ENCODE data around the gene SERPINA9.
"Not testable (repeated sequence)": the region's sequence is repeated elsewhere in the genome, so short reads cannot be mapped to it uniquely, and the experiment has no call there.

Gene SERPINA9

DNA sequence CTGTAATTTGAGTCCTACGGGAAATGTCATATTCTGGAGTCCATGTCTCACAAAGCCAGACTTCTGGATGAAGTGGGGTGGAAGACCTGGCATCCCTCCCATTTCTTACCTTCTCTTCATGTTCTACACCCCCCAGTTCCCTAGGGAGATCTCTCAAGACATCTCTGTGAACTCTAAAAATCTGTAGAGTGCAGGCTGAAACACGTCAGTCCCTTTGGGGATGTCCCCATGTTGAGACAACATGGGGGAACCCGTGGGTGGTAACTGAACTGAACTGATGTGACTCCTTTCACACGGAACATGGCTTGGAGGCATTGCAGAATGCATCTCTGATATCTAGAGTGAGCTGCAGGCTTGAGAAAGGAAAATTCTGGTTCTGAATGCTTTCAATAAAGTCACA lies 18.1 kb upstream of the SERPINA9 start:
- in situ Hi-C loops (cut with HindIII; ENCODE audit: low pct_ligation_motif_present, low pct_unique_long_range_greater_than_20kb, low sequenced_read_pairs) = no loop called here
- no peak for DNase-seq

- DNase-seq = no peak
- in situ Hi-C loops (cut with HindIII; ENCODE audit: low pct_ligation_motif_present, low pct_unique_long_range_greater_than_20kb, low sequenced_read_pairs) = no loop called here
Measured at GRCh38 chr14:94491511-94491910, 15.5 kb upstream of the SERPINA9 start.

GRCh38 chr14:94489336-94489735 lies 13.3 kb upstream of the SERPINA9 start:
- DNase-seq = no peak
- in situ Hi-C loops (cut with HindIII; ENCODE audit: low pct_ligation_motif_present, low pct_unique_long_range_greater_than_20kb, low sequenced_read_pairs) = no loop called here

DNA sequence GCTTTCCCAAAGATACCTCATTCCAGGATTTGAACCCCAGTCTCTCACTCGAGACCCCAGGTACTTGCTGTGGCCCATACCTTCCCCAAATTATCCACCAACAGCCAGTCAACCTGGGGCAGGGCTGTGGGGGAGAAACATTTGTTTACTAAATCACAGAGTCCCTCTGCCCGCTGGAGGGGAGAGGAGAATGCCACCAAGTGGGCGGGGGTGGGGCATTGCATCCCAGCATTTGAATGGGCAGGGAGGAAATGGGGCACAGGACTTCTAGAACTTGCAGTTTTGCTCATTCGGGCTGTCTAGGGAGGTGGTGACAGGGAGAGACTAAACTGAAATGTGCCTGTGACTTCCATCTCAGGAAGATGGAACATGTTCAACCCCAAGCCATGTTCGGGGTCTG lies 10.9 kb upstream of the SERPINA9 start:
- in situ Hi-C loops (cut with HindIII; ENCODE audit: low pct_ligation_motif_present, low pct_unique_long_range_greater_than_20kb, low sequenced_read_pairs) = no loop called here
- DNase-seq = no peak

DNA sequence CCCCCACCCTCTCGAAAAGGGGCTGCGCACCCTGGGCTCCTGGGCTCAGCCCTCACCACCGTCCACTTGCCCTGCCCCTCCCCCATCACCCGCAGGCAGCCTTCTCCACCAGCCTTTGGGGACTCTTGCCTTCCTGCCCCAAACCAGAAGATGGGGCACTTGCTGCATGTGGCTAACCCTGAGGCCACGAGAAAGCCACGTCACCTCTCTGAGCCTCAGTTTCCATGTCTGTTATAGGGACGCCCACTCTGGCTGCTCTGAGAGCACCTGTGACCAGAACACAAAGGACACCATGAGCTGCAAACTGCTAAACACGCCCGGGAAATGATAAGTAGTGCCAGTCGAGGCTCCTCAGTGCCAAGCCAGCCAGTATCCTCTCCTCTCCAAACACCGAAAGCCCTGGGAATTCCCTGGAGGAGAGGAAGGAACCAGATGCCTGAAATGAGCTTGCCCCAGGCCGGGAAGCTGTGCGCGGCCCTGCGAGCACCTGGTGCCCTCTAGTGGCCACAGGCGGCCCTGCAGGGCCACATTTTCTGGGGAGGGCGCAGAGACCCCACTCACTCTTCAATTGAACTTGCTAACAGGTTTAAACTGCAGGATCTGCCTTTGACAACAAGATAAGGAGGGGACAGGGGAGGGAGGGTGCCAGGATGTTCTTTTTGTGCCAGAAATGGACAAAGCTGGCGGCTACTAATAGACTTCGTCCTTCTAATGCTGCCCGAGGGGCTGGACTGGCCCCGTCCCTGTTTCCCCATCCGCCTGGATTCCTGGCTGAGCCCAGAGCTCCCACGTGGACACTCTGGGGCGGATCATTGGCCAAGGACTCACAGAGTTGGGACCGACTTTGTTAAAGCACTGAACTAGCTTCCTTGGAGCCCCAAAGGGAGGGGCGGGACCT lies 10.2 kb upstream of the SERPINA9 start:
- in situ Hi-C loops (cut with HindIII; ENCODE audit: low pct_ligation_motif_present, low pct_unique_long_range_greater_than_20kb, low sequenced_read_pairs) = no loop called here
- DNase-seq = peak; percentile 44

DNA sequence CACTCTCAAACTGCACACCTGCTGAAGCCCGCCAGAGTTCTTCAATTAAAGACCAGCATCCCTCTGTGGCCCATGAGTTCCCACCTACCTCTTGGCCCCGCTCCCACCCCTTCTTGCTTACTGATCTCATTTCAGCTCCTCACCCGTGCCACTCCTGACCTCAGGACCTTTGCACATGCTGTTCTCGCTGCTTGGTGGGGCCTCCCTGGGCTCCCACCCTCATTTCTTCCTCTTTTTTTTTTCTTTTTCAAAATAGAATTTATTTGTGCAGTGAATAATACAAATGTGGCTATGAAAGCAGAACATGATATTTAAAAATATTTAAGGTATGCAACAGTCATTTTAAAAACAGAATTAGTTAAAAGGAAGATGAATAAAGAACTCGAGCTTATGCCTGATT lies 8.5 kb upstream of the SERPINA9 start:
- in situ Hi-C loops (cut with HindIII; ENCODE audit: low pct_ligation_motif_present, low pct_unique_long_range_greater_than_20kb, low sequenced_read_pairs) = no loop called here

DNA sequence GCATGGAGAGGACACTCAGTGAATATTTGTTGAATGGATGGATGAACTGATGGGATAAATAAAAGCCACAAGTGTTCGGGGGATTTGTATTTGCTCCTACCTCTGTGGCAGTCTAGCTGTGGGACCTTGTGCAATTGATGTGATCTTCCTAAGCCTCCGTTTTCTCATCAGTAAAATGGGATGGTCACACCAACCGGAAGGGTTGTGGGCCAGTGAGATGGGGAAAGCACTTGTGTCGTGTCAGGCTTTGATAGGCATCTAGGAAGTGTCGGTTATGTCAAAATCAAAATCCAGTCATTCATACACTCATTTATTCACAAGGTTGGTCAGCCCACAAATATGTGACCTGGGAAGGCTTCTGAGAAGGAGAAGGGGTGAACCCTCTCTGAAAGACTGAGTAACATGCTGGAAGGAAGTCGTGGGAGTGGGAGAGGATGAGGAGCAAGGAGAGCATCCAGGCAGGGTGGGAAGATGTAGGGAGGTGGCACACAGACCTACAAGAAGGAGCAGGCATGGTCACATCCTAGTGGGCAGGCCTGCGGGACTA lies 7.8 kb upstream of the SERPINA9 start:
- no peak for DNase-seq
- in situ Hi-C loops (cut with HindIII; ENCODE audit: low pct_ligation_motif_present, low pct_unique_long_range_greater_than_20kb, low sequenced_read_pairs) = no loop called here

More for the DNA sequence above, 8.5 kb upstream of the SERPINA9 start:
- no peak for DNase-seq

- in situ Hi-C loops (cut with HindIII; ENCODE audit: low pct_ligation_motif_present, low pct_unique_long_range_greater_than_20kb, low sequenced_read_pairs) = no loop called here
- DNase-seq = no peak
Measured at GRCh38 chr14:94483071-94483451, 7.1 kb upstream of the SERPINA9 start.

GRCh38 chr14:94482132-94483070 lies 6.4 kb upstream of the SERPINA9 start:
- in situ Hi-C loops (cut with HindIII; ENCODE audit: low pct_ligation_motif_present, low pct_unique_long_range_greater_than_20kb, low sequenced_read_pairs); DNase-seq: not testable (repeated sequence)

DNA sequence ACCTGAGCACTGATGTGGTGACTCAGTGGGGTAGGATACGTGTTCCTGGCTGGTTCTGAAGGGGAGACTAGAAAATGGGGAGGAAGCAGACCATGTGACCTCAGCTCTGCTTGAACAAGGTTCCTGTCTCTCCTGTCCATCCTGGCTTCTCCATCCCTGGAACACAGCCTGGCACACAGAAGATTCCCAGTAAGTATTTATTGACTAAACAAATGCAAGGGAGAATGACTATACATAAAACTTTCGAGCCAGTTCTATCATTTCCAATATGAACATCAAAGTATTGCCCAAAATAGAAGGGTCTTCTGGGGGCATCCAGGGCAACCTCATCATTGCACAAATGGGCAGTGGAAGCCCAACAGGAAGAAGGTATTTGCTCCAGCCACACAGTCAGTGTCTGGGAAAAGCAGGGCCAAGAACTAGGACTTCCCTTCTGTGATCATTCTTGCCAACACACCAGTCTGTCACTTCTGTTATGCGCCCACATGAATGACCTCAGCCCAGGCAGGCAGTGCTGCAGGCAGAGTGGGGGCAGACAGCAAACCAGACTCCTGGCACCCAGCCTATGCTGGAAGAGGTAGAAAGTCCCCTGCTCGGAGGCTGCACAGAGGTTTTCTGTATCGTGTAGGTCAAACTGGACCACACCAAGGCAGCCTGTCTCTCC lies 5.6 kb upstream of the SERPINA9 start:
- no peak for DNase-seq
- in situ Hi-C loops (cut with HindIII; ENCODE audit: low pct_ligation_motif_present, low pct_unique_long_range_greater_than_20kb, low sequenced_read_pairs) = no loop called here

GRCh38 chr14:94480809-94481208 lies 4.8 kb upstream of the SERPINA9 start:
- no peak for DNase-seq
- in situ Hi-C loops (cut with HindIII; ENCODE audit: low pct_ligation_motif_present, low pct_unique_long_range_greater_than_20kb, low sequenced_read_pairs) = no loop called here

GRCh38 chr14:94478420-94478819 lies 2.4 kb upstream of the SERPINA9 start:
- in situ Hi-C loops (cut with HindIII; ENCODE audit: low pct_ligation_motif_present, low pct_unique_long_range_greater_than_20kb, low sequenced_read_pairs) = no loop called here
- DNase-seq = no peak

DNA sequence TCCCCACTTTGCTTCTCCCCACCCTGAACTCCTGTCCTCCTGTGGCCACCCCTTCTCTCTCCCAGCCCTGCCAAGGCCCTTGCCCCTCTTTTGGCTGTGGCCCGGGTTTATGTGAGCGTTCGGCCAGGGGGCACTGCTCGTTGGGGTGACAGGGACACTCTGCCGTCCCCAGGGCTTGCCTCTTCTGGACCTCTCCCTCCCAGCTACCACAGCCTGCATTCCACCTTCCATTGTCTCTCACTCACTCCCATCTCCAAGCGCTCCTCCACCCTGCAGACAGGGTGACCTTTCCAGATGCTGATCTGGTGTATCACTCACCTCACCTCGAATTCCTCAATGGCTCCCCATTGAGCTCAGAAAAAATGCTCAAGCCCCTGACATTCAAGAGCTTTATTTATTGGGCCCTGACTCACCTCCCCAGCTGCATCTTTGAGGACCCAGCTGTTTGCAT lies 1.4 kb downstream of the SERPINA9 start:
- DNase-seq = no peak
- in situ Hi-C loops (cut with HindIII; ENCODE audit: low pct_ligation_motif_present, low pct_unique_long_range_greater_than_20kb, low sequenced_read_pairs) = no loop called here

DNA sequence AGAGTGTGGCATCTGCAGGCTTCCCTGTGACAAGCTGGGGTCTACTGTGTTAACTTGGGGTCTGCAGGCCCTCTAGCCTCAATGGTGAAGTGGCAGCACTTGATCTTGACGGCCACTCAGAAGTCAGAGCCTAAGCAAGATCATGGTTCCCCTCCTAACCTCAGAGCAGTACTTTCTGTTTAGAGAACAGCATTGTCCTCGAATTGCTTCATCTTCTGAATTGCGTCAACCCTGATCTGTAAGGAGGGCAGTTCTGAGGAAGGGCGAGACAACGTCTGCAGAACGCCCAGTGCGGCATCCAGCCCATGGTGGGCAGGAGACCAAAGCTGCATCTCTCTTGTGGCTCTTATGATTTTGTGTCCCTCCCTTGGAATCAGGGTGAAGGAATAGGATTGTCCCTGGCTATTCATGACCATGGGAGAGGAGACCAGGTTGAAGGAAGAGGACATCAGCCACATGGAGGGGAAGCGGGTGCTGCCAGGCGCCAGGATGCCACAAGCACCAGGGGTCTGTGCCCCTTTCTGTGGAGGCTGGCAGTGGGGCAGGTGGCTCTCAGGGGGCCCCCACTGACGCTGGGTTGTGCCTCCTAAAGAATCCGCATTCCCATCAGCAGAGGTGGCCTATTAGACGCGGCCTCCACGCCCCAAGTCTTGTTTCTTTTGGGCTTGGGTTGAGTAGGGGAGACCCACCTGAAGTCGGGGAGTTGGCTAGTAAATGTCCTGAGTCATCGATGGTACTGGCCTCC lies 2.2 kb downstream of the SERPINA9 start:
- in situ Hi-C loops (cut with HindIII; ENCODE audit: low pct_ligation_motif_present, low pct_unique_long_range_greater_than_20kb, low sequenced_read_pairs) = no loop called here
- DNase-seq = no peak

- no peak for DNase-seq
- in situ Hi-C loops (cut with HindIII; ENCODE audit: low pct_ligation_motif_present, low pct_unique_long_range_greater_than_20kb, low sequenced_read_pairs) = no loop called here
Measured at GRCh38 chr14:94472842-94473241, 3.2 kb downstream of the SERPINA9 start.

- in situ Hi-C loops (cut with HindIII; ENCODE audit: low pct_ligation_motif_present, low pct_unique_long_range_greater_than_20kb, low sequenced_read_pairs) = no loop called here
- no peak for DNase-seq
Measured at GRCh38 chr14:94471045-94471444, 5.0 kb downstream of the SERPINA9 start.

DNA sequence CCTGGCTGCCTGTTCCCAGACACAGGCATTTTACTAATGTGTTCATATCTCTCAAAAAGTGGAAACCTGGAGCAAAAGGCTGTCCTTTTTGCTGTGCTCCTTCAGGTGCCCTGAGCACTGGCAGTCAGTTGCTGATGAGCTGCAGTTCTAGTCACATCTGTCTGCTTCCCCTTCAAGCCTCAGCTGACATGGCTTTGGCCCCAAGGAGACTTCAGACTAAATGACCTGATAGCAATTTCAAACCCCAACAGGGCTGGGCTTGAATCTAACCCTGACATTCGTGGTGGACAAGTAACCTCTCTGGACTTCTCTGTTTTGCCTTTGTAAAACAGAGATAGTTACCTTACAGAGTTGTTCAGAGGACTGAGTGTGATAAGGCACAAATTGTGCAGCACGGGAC lies 5.7 kb downstream of the SERPINA9 start:
- in situ Hi-C loops (cut with HindIII; ENCODE audit: low pct_ligation_motif_present, low pct_unique_long_range_greater_than_20kb, low sequenced_read_pairs) = no loop called here
- no peak for DNase-seq

DNA sequence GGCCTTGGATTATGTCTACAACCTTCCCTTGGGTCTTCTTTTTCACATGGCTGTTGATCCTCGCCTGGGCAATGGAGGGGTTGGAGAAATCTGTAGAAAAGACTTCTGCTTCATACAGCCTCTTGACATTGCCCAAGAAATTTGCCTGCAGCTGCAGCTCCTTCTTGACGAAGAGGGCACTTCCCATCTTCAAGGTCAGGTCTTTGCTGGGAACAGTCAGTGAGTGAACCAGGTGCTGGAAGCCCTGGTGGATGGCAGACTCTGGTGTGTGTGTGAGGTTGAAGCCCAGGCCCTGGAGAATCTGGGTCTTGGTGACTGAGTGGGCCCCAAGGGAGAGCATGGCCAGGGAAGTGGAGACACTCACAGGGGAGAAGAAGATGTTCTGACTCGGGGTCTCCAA lies 6.7 kb downstream of the SERPINA9 start:
- DNase-seq = no peak
- in situ Hi-C loops (cut with HindIII; ENCODE audit: low pct_ligation_motif_present, low pct_unique_long_range_greater_than_20kb, low sequenced_read_pairs) = no loop called here

All from ACHN (cell line).